ENCODE measurements around the gene AP1M1. TPM values are rescaled to one million over a fixed set of nuclear protein-coding genes. Genes with fewer than 3 reads are reported as not detected.

The AP1M1 gene
- total RNA-seq, 1 experiment from 2014 or later, result 88.7 TPM

GRCh38 chr19:16205205-16206045 lies 7.7 kb downstream of the AP1M1 start:
- H3K36me3 ChIP-seq (ENCODE audit: control insufficient read depth, insufficient read depth, low read length), result no peaks in the 10 kb centered on the region; the same call in 1 of the 2 replicates
- intact Hi-C loops (cut with micrococcal nuclease; ENCODE audit: unreplicated experiment), result no loop called here
- DNase-seq (ENCODE audit: low read depth, low spot score) (no peak), ATAC-seq (no peak)
- ChIA-PET POLR2A (no interaction called here), CTCF (no interaction called here)
- no peaks in the 10 kb centered on the region for H3K27me3 ChIP-seq (ENCODE audit: control insufficient read depth, insufficient read depth, low read length)
- H3K9me3 ChIP-seq (ENCODE audit: control insufficient read depth, insufficient read depth, low read depth, low read length), result no peaks in the 10 kb centered on the region
- H3K4me1 ChIP-seq (ENCODE audit: control insufficient read depth, insufficient read depth, low read length), result no peaks in the 10 kb centered on the region
- TF ChIP-seq, protein P1, sequence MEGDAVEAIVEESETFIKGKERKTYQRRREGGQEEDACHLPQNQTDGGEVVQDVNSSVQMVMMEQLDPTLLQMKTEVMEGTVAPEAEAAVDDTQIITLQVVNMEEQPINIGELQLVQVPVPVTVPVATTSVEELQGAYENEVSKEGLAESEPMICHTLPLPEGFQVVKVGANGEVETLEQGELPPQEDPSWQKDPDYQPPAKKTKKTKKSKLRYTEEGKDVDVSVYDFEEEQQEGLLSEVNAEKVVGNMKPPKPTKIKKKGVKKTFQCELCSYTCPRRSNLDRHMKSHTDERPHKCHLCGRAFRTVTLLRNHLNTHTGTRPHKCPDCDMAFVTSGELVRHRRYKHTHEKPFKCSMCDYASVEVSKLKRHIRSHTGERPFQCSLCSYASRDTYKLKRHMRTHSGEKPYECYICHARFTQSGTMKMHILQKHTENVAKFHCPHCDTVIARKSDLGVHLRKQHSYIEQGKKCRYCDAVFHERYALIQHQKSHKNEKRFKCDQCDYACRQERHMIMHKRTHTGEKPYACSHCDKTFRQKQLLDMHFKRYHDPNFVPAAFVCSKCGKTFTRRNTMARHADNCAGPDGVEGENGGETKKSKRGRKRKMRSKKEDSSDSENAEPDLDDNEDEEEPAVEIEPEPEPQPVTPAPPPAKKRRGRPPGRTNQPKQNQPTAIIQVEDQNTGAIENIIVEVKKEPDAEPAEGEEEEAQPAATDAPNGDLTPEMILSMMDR (IDR thresholded peaks at IDR 0.05), result no peak
- TF ChIP-seq REST (IDR thresholded peaks at IDR 0.05; ENCODE audit: insufficient read depth in 1 of 2, low read depth in 2 of 2, low read length in 1 of 2), result no peak
- TF ChIP-seq TCF7L2 (IDR thresholded peaks at IDR 0.05; ENCODE audit: low read depth, low read length), result no peak
- no peak for TF ChIP-seq POLR2AphosphoS5 (IDR thresholded peaks at IDR 0.05; ENCODE audit: low read depth, low read length)
- TF ChIP-seq SIN3A (IDR thresholded peaks at IDR 0.05; ENCODE audit: borderline replicate concordance, insufficient read depth, low read depth, low read length), result no peak
- no peak overlapping the region for H3K4me3 ChIP-seq (ENCODE audit: low read depth in 2 of 2, low read length in 2 of 2)
- no peak overlapping the region for H3K27ac ChIP-seq (ENCODE audit: low read length)
- in situ Hi-C loops (cut with HindIII; ENCODE audit: low pct_unique_long_range_greater_than_20kb, low sequenced_read_pairs), result no loop called here
- no TSS peak for BruUV-seq (replicated peaks)

- POLR2A ChIA-PET, result no interaction called here
- Histone ChIP-seq H3K4me3 (ENCODE audit: low read depth in 2 of 2, low read length in 2 of 2) (no peak overlapping the region), H3K9me3 (ENCODE audit: control insufficient read depth, insufficient read depth, low read depth, low read length) (no peaks in the 10 kb centered on the region), H3K4me1 (ENCODE audit: control insufficient read depth, insufficient read depth, low read length) (no peaks in the 10 kb centered on the region), H3K27ac (ENCODE audit: low read length) (no peak overlapping the region), H3K36me3 (ENCODE audit: control insufficient read depth, insufficient read depth, low read length) (no peaks in the 10 kb centered on the region; the same call in 1 of the 2 replicates), H3K27me3 (ENCODE audit: control insufficient read depth, insufficient read depth, low read length) (no peaks in the 10 kb centered on the region)
- BruUV-seq (replicated peaks), result no TSS peak
- intact Hi-C loops (cut with micrococcal nuclease; ENCODE audit: unreplicated experiment) (no loop called here), in situ Hi-C loops (cut with HindIII; ENCODE audit: low pct_unique_long_range_greater_than_20kb, low sequenced_read_pairs) (no loop called here)
- CTCF ChIA-PET, result no interaction called here
- TF ChIP-seq SIN3A (IDR thresholded peaks at IDR 0.05; ENCODE audit: borderline replicate concordance, insufficient read depth, low read depth, low read length) (no peak), TCF7L2 (IDR thresholded peaks at IDR 0.05; ENCODE audit: low read depth, low read length) (no peak), REST (IDR thresholded peaks at IDR 0.05; ENCODE audit: insufficient read depth in 1 of 2, low read depth in 2 of 2, low read length in 1 of 2) (no peak), POLR2AphosphoS5 (IDR thresholded peaks at IDR 0.05; ENCODE audit: low read depth, low read length) (no peak)
- TF ChIP-seq, protein P1 (IDR thresholded peaks at IDR 0.05), result no peak
- ATAC-seq (no peak), DNase-seq (ENCODE audit: low read depth, low spot score) (no peak)
Measured at GRCh38 chr19:16206046-16206605, 8.4 kb downstream of the AP1M1 start.

Data from Panc1 (cell line).